Inflammatory macrophage treated with lipopolysaccharide for 4 hours (primary cell): ENCODE results near the gene ELOVL6.
A peak's percentile ranks its signal among the peaks of the same experiment; 100 is the strongest.

ENCODE experiments used
- DNase-seq: peaks from one replicate; pipeline ENCODE4 v3.0.0-alpha.2; 2020

The ELOVL6 gene

DNA sequence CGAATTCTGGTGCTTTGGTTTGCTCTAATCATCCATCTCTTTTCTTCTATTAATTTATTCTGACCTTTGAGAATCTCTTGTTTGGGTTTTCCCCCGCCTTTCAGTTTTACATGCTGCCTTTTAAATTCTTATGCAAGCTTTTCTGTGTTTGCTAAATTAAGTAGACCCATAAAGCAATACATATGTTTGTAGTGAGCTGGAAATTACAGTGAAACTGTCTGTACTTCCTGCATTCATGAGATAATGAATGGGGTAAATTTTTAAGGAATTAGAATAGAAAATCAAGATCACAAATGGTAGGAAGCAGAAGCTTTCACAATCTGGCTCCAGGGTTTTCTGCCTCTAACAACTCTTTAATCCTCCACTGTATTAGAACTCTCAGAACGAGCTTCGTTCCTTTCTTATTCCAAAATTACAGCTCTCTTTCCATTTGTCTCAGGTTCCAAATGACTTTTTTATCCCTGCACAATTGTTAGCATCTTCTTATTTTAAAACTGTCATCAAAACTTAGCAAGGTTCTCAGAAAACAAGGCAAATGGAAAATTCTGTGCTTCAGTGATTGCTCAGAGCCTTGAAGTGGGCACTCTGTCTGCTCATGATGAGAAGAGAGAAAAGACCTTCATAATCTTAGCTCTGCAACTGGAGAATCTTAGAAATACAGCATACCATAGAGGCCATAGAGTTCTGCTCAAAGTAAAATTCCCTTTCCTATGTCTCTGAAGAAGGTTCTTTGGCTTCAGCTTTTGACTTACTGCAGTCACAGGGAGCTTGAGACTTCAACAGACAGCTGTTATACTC is 177.6 kb downstream of the ELOVL6 start:
- DNase-seq = peak; percentile 66

DNA sequence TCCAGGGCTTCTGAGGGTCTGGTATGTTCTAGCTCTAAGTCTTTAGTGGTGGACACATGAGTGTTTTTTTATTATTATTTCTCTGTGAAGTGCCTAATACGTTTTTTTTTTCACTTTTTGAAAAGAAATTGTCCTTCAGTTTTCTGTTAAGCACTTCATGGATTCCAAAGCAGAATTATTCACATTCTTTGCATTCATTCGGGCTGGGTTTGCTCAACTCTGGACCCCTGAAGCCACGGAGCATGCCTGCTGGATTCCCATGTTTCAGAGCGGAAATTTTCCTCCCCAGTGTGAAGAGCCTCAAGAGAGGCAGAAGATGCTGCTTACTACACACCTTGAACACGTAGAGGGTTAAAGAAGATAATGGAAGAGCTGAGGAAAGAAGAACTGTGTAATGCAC is 178.3 kb downstream of the ELOVL6 start:
- no peak for DNase-seq

GRCh38 chr4:110019153-110019552 is 179.3 kb downstream of the ELOVL6 start:
- no peak for DNase-seq

DNA sequence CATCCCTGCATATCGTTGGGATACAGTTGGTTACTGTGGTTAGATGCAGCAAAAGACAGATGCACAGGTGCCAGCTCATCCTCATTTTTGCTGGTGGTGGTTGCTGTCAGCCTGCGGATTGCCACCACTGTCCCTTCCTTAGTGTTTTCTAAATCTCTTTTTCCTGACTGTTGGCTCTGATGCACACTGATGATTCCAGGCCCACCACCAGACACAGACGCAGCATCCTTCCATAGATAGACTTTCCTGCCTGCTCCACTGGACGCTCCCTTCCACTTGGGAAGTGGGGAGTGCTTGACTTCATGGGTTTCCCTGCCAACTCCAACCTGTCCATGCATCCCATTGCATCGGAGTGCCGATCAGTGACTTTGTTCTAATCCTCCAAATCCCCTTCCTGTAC is 184.2 kb downstream of the ELOVL6 start:
- DNase-seq = no peak

DNA sequence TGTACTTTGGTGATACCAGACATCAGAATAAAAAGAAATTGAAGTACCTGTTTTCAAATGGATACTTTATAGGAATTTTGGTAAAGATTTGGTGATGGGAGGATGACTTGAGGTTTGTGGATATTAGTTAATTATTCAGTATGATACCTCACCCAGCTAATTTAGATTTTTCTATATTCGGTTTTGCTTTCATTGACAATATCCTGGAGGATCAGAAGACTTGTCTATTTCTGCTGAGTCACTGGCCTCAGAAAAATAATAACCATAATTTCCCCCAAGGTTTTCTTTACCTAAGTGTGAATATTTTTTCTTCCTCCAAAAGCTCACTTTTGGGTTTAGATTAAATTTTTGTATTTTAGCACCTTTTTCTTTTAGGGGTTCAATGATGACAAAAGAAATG is 185.5 kb downstream of the ELOVL6 start:
- no peak for DNase-seq

- no peak for DNase-seq
Observed at GRCh38 chr4:110010797-110011196, 187.6 kb downstream of the ELOVL6 start.

DNA sequence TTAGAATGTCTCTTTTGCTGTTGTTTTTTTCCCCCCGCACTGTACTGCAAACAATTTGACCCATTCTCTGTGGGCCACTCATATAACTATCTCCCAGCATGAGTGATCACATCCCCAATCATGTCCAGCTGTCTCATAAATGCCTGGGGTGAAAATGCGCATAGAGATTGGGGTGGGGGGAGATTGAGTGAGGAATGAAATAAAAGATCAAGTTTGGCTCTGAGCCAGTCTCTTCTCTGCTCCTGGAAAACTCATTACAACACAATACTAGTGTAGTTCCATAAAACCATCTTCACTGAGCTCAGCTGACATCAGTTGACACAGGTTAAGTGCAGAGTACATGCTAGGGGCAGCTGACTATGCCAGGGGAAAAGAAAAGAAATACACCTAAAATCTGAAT is 188.9 kb downstream of the ELOVL6 start:
- DNase-seq = no peak

GRCh38 chr4:110008540-110008939 is 189.9 kb downstream of the ELOVL6 start:
- no peak for DNase-seq

- no peak for DNase-seq
Observed at GRCh38 chr4:110007217-110007616, 191.2 kb downstream of the ELOVL6 start.

- DNase-seq = peak; percentile 77
Observed at GRCh38 chr4:110005461-110006056, 192.9 kb downstream of the ELOVL6 start.

DNA sequence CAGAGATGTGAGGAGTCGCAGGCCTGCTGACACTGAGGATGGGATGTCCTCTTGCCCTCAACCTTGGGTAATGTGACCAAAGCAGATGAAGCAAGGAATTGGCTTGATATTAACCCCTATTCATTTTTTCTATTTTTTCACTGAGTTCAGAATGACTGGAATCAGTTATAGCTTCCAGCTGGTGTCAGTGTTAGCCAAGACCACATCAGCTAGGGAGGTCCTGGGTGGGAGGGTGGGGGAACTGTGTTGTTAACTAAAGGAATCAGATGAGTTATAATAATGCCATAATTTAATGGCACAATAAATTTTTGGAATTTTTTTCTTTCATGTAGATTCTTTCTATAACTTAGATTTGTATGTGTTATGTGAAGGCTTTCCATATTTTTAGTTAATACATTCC is 193.9 kb downstream of the ELOVL6 start:
- no peak for DNase-seq

DNA sequence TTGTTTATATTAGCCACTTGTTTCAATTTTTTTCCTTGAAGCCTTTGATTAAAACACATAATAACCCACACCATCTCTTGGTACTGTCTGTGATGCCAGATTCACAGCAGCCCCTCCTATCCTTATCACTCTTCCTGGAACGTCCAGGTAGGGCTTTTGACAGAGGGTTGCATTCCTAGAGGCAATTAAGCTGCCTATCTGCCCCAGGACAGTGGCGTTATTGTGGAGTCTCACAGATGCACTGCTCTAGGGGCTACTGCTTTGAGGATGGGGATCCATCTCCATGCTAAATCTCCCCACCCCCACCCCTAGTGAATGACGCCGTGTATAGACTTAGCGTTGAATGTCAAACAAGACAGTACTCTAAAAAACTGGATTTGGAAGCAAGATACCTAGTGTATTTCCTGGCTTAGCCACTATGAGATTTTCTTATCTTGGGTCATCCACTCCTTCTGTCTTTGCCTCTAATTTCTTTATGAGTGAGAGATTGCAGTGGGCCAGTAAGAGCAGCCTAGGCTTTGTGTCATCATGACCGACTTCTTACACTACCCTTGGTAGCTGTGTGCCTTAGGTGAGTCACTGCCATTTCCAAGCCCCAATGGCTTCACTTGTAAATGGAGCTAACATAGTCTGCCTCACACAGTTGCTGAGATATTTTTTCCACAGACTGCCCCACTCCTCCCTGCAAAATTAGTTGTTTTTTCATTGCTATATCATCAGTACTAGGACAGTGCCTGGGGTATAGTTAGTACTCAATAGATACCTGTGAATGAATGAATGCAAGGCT is 194.8 kb downstream of the ELOVL6 start:
- DNase-seq = no peak

GRCh38 chr4:110002326-110002725 is 196.1 kb downstream of the ELOVL6 start:
- peak; percentile 50 for DNase-seq

- no peak for DNase-seq
Observed at GRCh38 chr4:109999585-109999912, 198.9 kb downstream of the ELOVL6 start.

GRCh38 chr4:109998867-109999584 is 199.4 kb downstream of the ELOVL6 start:
- DNase-seq = peak; percentile 72

DNA sequence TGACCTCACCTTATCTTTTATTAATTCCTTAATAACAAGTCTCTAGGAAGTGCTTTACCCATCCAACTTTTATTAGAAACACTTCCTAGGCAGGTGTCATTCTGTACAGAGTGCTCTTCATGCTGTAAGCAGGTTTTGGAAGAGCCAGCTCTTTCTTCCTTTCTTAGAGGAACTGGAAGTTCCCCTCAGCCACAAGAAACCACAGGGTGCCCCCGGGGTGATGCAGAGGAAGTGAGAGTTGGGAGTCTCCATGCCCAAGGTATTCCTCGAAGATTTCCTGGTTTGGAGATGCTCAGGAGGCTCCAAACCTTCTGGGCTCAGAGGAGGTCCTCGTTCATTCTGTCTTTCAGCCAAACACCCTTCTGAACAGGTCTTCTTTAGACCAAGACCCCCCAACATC is 201.9 kb downstream of the ELOVL6 start:
- peak; percentile 65 for DNase-seq
